CD4-positive, alpha-beta T cell treated with Interferon gamma for 1 hour (primary cell): ENCODE results near the gene ABO.
"Not testable (repeated sequence)": the region's sequence is repeated elsewhere in the genome, so short reads cannot be mapped to it uniquely, and the experiment has no call there.

Experiments used
- DNase-seq: peaks from one replicate; pipeline ENCODE4 v3.0.0-alpha.2; 2020

Gene ABO

DNA sequence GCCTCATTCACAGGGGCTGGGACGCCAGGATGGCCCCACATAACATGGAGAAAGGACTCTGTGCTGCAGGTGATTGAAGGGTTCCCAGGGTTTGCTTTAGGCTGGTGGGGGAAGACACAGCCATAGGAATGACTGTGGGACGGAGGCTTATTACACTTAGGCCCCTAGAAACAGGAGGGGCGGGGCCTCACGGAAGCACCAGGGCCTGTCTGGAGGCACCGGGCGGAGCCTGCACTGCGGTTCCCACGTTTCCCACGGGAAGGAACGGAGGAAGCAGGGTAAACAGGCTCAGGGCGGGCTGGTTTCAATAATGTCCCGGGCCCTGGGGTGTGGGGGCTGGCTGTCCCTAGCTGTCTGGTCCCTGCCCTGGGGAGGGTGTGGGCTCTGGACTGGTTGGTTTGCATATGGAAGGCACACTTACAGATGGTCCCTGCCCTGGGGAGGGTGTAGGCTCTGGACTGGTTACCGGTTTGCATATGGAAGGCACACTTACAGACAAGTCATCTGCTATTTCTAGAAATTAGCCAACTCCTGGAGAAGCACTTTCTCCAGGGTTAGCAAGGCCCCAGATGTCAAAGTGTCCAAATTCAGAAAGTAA, 51.7 kb downstream of the ABO start:
- not testable (repeated sequence) for DNase-seq

DNA sequence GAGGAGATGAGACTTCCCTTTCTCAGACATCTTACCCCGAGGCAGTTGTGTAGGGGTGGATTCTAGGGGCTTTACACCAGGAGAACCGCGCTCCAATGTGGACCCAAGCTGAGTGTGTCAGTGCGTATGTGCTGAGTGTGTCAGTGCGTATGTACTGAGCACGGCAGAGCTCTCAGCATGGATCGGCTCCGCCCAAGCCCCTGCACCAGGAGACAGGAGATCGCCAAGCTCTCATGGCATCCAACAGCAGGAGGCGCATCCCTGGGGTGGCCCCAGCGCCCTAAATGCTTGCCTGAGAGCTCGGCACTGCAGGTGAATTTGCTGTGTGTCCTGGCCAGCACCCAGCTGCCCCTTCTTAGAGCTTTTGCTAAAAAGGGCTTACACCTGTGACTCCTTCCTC, 53.0 kb downstream of the ABO start:
- not testable (repeated sequence) for DNase-seq

DNA sequence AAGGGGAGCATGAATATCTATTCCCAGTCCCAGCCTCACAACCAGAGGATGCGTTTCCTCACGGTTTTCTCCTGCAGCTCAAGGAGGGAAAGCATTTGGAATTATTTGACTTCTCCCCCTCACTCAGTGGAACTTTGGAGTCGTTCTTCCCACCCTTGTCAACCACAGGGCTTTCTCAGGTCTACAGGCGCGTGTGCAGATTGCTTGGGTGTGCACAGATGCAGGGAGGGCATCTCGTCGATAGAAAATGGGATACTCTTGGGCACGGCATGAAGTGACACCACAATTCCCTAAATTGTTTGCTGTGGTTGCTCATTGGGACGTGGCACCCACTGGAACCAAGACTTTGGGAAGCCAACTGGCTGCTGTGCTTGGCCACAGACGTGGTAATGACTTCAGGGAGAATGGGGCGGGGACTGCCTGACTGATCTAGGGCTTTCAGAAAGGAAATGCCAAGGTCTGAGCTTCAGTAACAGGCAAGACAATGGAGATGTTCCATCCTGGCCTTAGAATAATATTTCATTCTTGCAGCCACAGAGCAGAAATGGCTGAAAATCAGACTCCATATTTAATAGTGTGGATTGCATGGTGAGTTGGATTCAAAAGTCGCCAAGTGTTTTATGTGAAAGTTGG, 53.7 kb downstream of the ABO start:
- no peak for DNase-seq

DNA sequence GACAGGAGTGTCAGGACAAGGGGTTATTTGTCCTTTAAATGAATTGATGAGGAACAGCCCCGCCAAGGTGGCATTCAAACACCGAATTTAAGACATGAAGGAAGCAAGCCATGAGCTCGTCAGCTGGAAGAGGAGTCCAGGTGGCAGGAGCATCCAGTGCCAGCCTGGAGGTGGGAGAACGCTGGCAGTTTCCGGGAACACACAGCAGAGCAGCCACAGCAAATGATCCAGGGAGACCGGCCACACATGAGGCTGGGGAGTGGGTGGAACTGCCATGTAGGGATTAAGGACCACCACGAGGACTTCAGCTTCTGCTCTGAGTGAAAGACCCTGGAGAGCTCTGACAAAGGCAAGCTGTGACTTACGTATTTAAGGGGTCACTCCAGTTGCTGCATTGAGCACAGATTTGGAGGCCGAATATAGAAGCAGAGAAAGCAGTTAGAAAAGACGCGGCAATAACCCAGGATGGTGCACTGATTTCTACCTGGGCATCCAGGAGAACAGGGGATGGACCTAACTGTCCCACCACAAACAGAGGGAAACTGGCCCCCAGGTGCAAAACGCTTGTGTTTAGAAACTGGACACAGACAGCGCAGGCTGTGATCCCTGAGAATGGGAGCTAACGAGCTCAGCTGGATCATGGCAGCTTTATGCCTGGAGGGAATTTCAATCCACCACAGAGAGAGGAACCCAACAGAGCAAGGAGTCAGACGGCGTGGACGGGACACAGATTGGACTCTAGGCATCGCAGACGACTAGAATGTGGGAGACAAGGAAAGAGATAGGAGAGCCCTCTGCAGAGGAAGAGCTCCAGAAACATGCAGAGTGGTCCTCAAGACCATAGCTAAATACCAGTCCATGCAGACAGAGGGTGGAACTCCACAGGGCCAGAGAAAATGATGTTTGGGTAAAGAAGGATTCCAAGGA, 56.7 kb downstream of the ABO start:
- DNase-seq, result not testable (repeated sequence)

DNA sequence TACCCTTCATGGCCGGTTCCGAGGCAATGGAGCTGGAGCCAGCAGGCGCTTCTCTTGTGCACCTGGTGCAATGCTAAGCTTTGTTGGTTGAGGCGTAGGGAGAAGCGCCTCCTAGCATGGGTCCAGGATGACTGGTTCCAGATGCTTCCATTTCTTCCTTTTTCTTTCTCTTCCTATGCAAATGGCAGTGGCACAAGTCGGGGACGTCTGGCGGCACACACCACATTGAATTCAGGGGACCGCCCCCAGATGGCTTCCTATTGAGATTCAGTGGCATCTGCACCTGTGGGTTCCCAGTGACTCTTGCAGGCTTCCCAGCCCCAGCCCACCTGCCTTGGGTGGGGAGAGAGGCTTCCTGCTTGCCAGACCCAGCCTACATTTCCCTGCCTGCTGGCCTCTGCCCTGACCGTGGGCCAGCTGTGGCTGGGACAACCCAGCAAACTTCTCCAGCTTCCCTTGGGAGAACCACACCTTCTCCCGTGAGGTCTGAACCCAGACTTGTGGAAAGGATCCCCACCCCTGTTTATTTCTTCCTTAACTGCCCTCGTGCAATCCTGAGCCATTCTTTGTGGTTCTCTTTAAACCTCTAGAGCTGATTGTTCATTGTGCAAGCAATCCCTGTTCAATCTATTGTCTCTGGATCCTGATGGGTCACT, 57.5 kb downstream of the ABO start:
- DNase-seq, result not testable (repeated sequence)

DNA sequence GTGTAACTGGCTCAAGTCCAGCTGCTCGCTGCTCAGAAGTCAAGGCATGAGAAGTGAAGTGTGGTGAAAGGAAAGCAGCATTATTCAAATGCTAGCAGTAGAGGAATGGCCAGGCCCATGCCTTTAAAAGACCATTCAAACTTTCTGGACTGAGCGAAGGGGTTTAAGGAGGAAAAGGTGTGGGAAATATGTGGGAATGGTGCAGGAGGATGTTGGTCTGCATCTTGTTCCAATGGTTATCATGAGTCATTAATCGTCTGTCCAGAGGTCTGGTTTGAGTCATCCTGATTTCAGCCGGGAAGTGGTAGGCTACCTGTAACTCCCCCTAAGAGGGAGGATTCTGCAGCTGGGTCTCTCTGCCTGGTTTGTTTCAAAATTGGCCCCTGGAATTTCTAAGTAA, 60.7 kb downstream of the ABO start:
- DNase-seq, result not testable (repeated sequence)

DNA sequence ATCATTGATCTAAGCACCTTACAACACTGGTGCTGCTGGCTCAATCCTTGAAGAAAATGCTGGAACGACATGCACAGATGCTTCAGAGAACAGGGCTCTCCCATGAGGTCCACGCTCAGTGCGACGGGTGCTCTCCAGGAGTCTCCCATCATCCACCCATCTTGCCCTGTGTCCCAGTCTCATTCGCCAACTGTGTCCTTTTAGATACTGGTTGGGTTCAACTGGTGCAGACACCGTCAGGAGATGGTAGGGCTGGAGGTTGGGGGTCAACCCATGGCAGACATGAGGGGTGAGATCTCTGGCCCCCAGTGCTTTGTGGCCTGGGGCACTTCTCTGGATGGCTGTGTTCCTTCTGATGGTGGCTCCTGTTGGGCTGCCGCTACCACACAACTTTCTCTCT, 64.4 kb downstream of the ABO start:
- DNase-seq, result no peak

DNA sequence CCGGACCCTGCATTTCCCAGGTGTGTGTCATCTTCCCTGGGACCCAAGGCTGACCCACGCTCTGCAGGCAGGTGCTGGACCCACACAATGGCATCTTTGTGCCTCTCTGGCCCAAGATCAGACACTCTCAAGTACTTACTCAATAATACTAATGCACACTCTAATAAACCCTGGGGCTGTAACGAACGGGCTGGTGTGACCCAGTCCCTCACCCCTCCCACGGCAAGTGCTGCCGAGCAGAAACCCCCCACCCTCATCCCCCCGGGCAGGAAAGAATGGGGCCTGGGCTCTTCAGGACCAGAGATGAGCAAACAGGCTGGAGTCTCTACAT, 64.8 kb downstream of the ABO start:
- DNase-seq, result no peak

DNA sequence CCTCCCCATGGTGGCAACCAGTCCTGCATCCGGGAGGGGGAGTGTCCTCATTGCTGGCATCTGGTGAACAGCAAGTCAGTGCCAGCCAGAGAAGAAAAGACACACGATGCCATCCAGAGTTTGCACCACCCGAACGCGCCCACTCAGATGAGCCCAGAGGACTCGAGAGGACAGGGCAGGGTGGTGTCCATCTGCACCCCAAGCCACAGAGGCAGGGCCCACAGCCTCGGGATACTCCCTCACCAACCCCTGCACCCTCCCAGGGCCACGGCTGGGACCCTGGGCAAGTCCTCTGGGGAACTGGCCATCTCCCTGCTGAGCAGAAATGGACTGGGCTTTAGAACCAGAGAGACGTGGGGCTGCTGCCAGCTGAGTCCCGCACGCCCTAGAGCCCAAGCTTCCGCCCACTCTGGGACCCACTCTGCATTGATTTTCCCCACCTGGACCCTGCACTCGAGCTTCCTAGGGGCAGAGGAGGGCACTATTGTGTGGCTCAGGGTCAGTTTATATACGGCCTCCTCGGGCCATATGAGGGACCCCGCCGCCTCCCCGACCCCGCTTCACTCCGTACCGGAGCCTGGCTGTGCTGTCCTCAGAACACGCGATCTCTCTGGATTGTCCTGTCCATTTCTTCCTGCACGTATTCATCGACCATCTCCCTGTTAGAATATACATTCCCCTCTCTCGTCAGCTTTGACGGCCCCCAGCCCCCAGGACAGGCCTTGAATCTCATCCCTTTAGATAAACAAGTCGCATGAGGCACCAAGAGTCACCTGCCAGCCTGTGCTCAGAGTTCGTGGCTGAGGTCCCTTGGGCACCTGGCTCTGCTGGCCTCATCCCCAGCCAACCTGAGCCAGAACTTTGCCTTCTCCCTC, 65.4 kb downstream of the ABO start:
- DNase-seq, result not testable (repeated sequence)

DNA sequence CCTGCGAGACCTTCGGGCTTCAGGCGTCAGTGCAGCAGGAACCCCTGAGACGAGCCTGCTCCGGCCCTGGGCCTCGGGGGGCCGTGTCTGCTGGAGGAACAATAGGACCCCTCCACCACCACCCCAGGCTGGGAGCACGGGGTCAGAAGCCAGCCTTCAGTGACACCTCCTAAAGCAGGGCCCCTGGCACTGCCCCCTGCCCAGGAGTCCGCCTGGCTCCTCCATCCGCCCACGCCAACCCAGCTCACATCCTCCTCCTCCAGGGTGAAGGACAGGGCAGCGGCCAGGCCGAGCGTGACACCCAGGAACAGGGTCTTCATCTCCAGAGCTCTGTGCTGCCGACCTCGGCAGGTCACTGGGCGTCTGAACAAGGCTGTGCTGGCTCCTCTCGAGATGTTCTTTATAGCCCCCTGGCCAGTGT, 66.1 kb downstream of the ABO start, which contains the start of gene OBP2B:
Gene OBP2B, minus strand, starts transcription at position 371 of the 421 bp plus-strand sequence. Its CDS starts 51 bp downstream, at position 320.
- not testable (repeated sequence) for DNase-seq

DNA sequence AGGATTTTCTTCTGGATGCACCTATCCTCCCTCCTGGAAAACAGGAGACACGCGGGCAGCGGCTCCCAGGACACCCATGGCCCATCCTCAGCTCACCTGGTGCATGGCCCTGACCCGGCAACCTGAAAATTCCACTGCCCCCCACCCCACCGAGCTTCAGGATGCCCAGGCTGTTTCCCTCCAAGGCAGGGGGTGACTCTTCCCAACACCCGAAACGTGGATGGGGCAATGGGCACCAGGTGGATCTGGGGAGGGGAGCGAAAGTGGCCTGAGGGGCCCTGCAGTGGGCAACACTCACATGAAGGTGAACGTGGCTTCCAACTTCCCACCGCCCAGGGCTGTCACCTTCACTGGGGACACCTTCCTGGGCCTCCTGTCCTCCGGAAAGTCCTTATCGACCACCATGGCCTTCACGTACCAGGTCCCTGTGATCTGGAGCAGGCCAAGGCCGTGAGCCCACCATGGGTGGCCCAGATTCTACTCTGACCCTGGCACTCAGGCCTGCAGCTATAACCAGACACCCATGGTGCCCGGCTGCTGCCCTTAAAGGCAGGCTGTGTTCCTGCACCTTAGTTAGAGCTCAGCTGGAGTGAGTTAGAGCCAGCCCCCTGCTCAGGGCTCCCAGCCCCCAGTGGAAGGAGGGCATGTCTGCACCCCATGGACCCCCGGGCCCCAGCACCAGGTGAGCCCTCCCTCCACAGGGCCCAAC, 66.7 kb downstream of the ABO start:
- DNase-seq, result not testable (repeated sequence)

DNA sequence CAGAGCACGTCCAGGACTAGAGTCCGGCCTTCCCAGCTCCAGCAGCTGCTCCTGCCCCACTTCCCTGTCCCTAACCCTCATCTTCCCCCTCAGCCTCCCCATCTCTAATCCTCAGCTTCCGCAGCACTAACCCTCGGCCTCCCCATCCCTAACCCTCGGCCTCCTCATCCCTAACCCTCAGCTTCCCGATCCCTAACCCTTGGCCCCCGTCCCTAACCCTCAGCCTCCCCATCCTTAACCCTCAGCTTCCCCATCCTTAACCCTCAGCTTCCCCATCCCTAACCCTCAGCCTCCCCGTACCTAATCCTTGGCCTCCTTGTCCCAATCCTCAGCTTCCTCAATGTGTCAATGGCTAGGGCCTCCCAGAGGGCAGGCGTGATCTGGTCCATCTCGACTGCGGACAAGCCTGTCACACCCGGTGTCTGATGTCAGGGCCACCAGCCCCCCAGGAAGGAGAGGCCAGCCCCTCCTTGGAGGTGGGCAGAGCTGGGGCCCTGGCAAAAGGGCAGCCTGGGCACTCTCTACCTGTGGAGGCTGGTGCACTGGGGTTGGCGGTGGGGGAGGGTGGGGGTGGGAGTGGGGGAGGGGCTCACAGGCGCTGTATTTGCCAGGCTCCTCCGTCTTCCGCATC, 67.3 kb downstream of the ABO start:
- DNase-seq, result no peak

DNA sequence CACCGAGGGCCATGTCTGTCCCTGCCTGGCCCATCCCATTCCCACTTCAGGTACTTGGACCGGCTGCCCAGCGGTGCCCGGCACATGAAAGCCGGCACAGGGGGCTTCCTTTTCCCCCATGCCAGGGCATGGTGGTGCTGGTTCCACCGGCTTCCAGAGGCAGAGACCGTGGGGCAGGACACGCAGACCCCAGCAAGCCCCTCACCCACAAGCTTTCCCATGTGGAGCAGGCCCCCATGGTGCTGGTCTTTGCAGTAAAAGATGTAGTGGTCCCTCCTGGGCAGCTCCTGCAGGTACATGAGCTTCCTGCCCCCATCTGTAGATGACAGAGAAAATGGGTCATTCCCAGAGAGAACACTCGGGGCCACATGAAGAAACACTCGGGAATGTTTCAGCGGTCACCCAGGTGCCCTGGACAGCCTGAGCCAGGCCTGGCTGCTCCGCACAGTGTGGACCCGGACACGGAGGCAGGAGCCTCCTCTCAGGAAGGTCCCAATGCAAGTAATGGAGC, 67.9 kb downstream of the ABO start:
- DNase-seq, result no peak

DNA sequence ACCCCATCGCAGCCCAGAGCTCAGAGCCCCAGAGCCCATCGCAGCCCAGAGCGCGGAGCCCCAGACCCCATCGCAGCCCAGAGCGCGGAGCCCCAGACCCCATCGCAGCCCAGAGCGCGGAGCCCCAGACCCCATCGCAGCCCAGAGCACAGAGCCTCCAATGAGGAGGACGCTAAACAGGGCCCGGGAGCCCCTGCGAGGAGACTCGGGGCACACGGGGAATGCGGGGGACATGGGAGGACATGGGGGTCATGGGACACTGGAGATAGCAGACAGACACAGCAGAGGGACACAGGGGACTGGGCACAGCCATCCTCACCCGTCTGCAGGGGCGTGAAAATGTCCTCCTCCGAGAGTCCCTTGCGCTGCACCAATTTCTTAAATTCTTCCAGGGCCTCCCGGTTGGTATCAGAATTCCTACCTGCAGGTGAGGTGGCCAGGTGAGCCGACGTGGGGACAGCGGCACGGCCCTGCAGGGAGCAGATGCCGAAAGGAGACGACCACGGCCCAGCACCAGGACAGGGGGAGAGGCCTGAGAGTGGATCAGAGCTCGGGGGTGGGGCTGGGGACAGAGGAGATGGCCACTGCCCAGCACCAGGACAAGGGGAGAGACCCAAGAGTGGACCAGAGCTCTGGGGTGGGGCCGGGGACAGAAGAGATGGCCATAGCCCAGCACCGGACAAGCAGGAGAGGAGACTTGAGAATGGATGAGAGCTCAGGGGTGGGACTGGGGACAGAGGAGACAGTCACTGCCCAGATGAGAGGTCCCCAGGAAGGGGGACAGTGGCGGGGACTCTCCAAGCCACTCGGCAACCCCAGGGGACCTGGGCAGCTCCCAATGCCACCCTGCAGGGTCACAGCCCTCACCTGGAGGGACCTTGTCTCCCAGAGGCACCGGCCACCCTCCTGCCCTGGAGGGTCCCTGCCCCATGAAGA, 68.7 kb downstream of the ABO start:
- no peak for DNase-seq

DNA sequence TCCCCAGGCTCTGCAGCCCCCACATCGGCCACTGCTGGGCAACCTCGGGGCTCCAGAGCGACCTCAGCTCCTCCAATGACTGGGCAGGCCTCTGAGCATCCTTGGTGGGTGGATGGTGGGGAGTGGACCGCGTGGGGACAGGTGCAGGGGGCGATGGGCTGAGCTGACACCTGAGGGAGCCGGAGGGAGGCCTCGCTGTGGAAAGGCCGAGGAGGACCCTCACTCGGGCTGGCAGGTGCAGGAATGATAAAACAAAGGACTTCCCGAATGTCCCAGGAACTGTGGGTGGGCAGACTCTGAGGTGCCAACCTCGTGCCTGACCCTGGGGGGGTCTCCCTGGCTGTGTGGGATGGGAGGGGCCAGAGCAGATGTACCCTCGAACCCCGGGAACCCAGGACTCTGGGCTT, 69.5 kb downstream of the ABO start:
- not testable (repeated sequence) for DNase-seq
